ENCODE measurements around the gene GOLGA5.

GRCh38 chr14:92832137-92832700, 38.1 kb downstream of the GOLGA5 start:
- no peak for TF ChIP-seq CTCF (IDR thresholded peaks at IDR 0.05)
- no peak for TF ChIP-seq POLR2A (IDR thresholded peaks at IDR 0.05)

Measured in right lobe of liver (tissue), 4 donors.